Activated T-cell treated with anti-CD3 and anti-CD28 coated beads for 1 hour (primary cell): ENCODE data around the gene INPP4B.

Experiments
- DNase-seq: peaks from one replicate; pipeline ENCODE4 v3.0.0-alpha.2; 2020; ENCODE audit warnings: low read depth

INPP4B gene

GRCh38 chr4:142376204-142376603, 469.9 kb downstream of the INPP4B start:
- no peak for DNase-seq

- DNase-seq = no peak
Measured at GRCh38 chr4:142373610-142374009, 472.5 kb downstream of the INPP4B start.

GRCh38 chr4:142372530-142373260, 473.4 kb downstream of the INPP4B start:
- DNase-seq = no peak

- DNase-seq = no peak
Measured at GRCh38 chr4:142369141-142369540, 477.0 kb downstream of the INPP4B start.

- no peak for DNase-seq
Measured at GRCh38 chr4:142367418-142368180, 478.5 kb downstream of the INPP4B start.

GRCh38 chr4:142366769-142367181, 479.3 kb downstream of the INPP4B start:
- no peak for DNase-seq

GRCh38 chr4:142365391-142365790, 480.7 kb downstream of the INPP4B start:
- no peak for DNase-seq

GRCh38 chr4:142363686-142364085, 482.4 kb downstream of the INPP4B start:
- DNase-seq = no peak

- DNase-seq = no peak
Measured at GRCh38 chr4:142361981-142362380, 484.1 kb downstream of the INPP4B start.

GRCh38 chr4:142360657-142361056, 485.4 kb downstream of the INPP4B start:
- DNase-seq = no peak

GRCh38 chr4:142358656-142359055, 487.4 kb downstream of the INPP4B start:
- no peak for DNase-seq

- DNase-seq = no peak
Measured at GRCh38 chr4:142356801-142357200, 489.3 kb downstream of the INPP4B start.

GRCh38 chr4:142356118-142356759, 489.9 kb downstream of the INPP4B start:
- DNase-seq = no peak

- DNase-seq = no peak
Measured at GRCh38 chr4:142355421-142355930, 490.6 kb downstream of the INPP4B start.

GRCh38 chr4:142354794-142355420, 491.2 kb downstream of the INPP4B start:
- no peak for DNase-seq

GRCh38 chr4:142354041-142354440, 492.1 kb downstream of the INPP4B start:
- no peak for DNase-seq

- DNase-seq = no peak
Measured at GRCh38 chr4:142353149-142353738, 492.9 kb downstream of the INPP4B start.

- no peak for DNase-seq
Measured at GRCh38 chr4:142352712-142353111, 493.4 kb downstream of the INPP4B start.

GRCh38 chr4:142351958-142352357, 494.1 kb downstream of the INPP4B start:
- no peak for DNase-seq

- DNase-seq = no peak
Measured at GRCh38 chr4:142350871-142351270, 495.2 kb downstream of the INPP4B start.

GRCh38 chr4:142348613-142349021, 497.5 kb downstream of the INPP4B start:
- DNase-seq = no peak

GRCh38 chr4:142347241-142347640, 498.9 kb downstream of the INPP4B start:
- no peak for DNase-seq
